PC-3 (cell line): ENCODE results near the gene LIN9. TPM values are rescaled to one million over a fixed set of nuclear protein-coding genes. Genes with fewer than 3 reads are reported as not detected.

Experiments used
- ATAC-seq: fragments of 200-7000 bp; cut with Tn5 transposase; 2 replicates; pipeline ENCODE4 v1.9.1; 2020; ENCODE audit warnings: mild to moderate bottlenecking, moderate library complexity
- BruUV-seq: library from RNA; stranded (reverse); fragments of 400-500 nt; replicated peaks from 2 replicates; lab custom pipeline; 2021; lab: Mats Ljungman, UMichigan
- CTCF ChIA-PET: fragments of 300-600 bp; sonication (Branson Sonifier 250); formaldehyde crosslinking; loops from one replicate; lab custom pipeline; 2022; ENCODE audit warnings: antibody characterized with exemption; lab: Charles Lee
- POLR2A ChIA-PET: fragments of 300-600 bp; sonication (Branson Sonifier 250); formaldehyde crosslinking; loops from one replicate; lab custom pipeline; 2022; ENCODE audit warnings: antibody characterized with exemption; ENCODE audit not compliant: unreplicated experiment; lab: Charles Lee
- DNase-seq: peaks from one replicate; pipeline ENCODE4 v3.0.0-alpha.2; 2015
- H2AFZ ChIP-seq: fragments of 300-600 bp; sonication (generic); 2 replicates; pipeline ENCODE4 v1.6.0; 2016; ENCODE audit warnings: antibody characterized with exemption, low read length
- H3F3A ChIP-seq: fragments of 300-600 bp; sonication (generic); one replicate; pipeline ENCODE4 v1.6.0; 2017; ENCODE audit warnings: antibody characterized with exemption, low read length, control low read depth, mild to moderate bottlenecking; ENCODE audit not compliant: unreplicated experiment
- H3K27ac ChIP-seq: fragments of 300-600 bp; sonication (generic); 2 replicates; pipeline ENCODE4 v1.5.1; 2016; ENCODE audit warnings: mild to moderate bottlenecking, low read length
- H3K27me3 ChIP-seq: fragments of 300-600 bp; sonication (generic); 2 replicates; pipeline ENCODE4 v1.6.1; 2016; ENCODE audit warnings: low read length, mixed read lengths
- H3K36me3 ChIP-seq: fragments of 300-600 bp; sonication (generic); 2 replicates; pipeline ENCODE4 v1.6.1; 2016; ENCODE audit warnings: low read depth, mixed run types, low read length, mixed read lengths
- H3K4me1 ChIP-seq: fragments of 300-600 bp; sonication (generic); 2 replicates; pipeline ENCODE4 v1.5.1; 2016; ENCODE audit warnings: low read length; ENCODE audit not compliant: insufficient read depth
- H3K4me2 ChIP-seq: fragments of 300-600 bp; sonication (generic); 2 replicates; pipeline ENCODE4 v1.6.0; 2016; ENCODE audit warnings: low read length
- H3K4me3 ChIP-seq: fragments of 300-600 bp; sonication (generic); 2 replicates; pipeline ENCODE4 v1.5.1; 2016; ENCODE audit warnings: mild to moderate bottlenecking, low read length, mixed read lengths
- H3K79me2 ChIP-seq: fragments of 300-600 bp; sonication (generic); 2 replicates; pipeline ENCODE4 v1.6.1; 2017; ENCODE audit warnings: low read length, mixed read lengths
- H3K9ac ChIP-seq: fragments of 300-600 bp; sonication (generic); 2 replicates; pipeline ENCODE4 v1.6.0; 2016; ENCODE audit warnings: mild to moderate bottlenecking, low read length
- H3K9me2 ChIP-seq: fragments of 300-600 bp; sonication (generic); replicated peaks from 2 replicates; pipeline ENCODE4 v1.6.1; 2016; ENCODE audit warnings: mixed run types, low read length, mixed read lengths
- H3K9me3 ChIP-seq: fragments of 300-600 bp; sonication (generic); 2 replicates; pipeline ENCODE4 v1.6.1; 2016; ENCODE audit warnings: low read length, mixed read lengths
- H4K20me1 ChIP-seq: fragments of 300-600 bp; sonication (generic); 2 replicates; pipeline ENCODE4 v1.6.1; 2016; ENCODE audit warnings: low read length, mixed read lengths
- EZH2 ChIP-seq: fragments of 300-600 bp; sonication (generic); IDR thresholded peaks from one replicate; pipeline ENCODE4 v1.6.1; 2017; ENCODE audit warnings: antibody characterized with exemption, mild to moderate bottlenecking, low read length; ENCODE audit not compliant: unreplicated experiment
- EZH2phosphoT487 ChIP-seq: fragments of 300-600 bp; sonication (generic); IDR thresholded peaks from 2 replicates; pipeline ENCODE4 v1.6.1; 2018; ENCODE audit warnings: mild to moderate bottlenecking, antibody characterized with exemption, low read length, borderline replicate concordance
- intact Hi-C: fragments of 100-400 bp; cut with micrococcal nuclease; formaldehyde crosslinking; loops from 2 replicates; pipeline ENCODE4 v1.9.0; 2023
- total RNA-seq: library from RNA; depleted of rRNA; stranded (reverse); fragments of >200 nt; gene quantifications from 2 replicates; pipeline ENCODE4 v1.2.3, GENCODE V29; 2014
- TF ChIP-seq, protein P1 (sequence below): fragments of 300-600 bp; sonication (generic); conservative IDR thresholded peaks from 2 replicates; pipeline ENCODE4 v1.5.1; 2017; ENCODE audit warnings: antibody characterized with exemption, low read depth, mild to moderate bottlenecking, low read length

Gene LIN9
- total RNA-seq, 1 experiment from 2014 or later = 25.3 TPM

- Histone ChIP-seq H3K4me1 (peaks cover 27% of the 10 kb centered on the region), H3K4me3 (peak within 1 kb of the TSS; percentile 80), H4K20me1 (peaks cover 29% of the 10 kb centered on the region), H3K27ac (peak within 1 kb of the TSS; percentile 42), H3K9me2 (no peaks in the 10 kb centered on the region), H3K9me3 (no peaks in the 10 kb centered on the region), H2AFZ (peak within 1 kb of the TSS; percentile 94), H3K79me2 (peaks cover 59% of the 10 kb centered on the region), H3K9ac (peak within 1 kb of the TSS; percentile 84), H3K4me2 (peak within 1 kb of the TSS; percentile 90), H3K27me3 (no peaks in the 10 kb centered on the region), H3F3A (no peaks in the 10 kb centered on the region), H3K36me3 (peaks cover under 1% of the 10 kb centered on the region; the same call in 1 of the 2 replicates)
- DNase-seq (peak; percentile 95), ATAC-seq (peak; percentile 94)
- intact Hi-C loops = loop anchor here (2.0 to 5.0 kb wide), 3 partner anchors 62 to 1981 kb away; partner anchors contain the start of genes IBA57 and LIN9
- ChIA-PET CTCF (interaction anchor here (0.5 kb wide), 1 partner anchor 63 kb away, joined by 4 read pairs; no protein-coding TSS in a partner anchor), POLR2A (interaction anchor here (0.6 kb wide), 1 partner anchor 29 kb away, joined by 3 read pairs; no protein-coding TSS in a partner anchor)
- TF ChIP-seq, protein P1, sequence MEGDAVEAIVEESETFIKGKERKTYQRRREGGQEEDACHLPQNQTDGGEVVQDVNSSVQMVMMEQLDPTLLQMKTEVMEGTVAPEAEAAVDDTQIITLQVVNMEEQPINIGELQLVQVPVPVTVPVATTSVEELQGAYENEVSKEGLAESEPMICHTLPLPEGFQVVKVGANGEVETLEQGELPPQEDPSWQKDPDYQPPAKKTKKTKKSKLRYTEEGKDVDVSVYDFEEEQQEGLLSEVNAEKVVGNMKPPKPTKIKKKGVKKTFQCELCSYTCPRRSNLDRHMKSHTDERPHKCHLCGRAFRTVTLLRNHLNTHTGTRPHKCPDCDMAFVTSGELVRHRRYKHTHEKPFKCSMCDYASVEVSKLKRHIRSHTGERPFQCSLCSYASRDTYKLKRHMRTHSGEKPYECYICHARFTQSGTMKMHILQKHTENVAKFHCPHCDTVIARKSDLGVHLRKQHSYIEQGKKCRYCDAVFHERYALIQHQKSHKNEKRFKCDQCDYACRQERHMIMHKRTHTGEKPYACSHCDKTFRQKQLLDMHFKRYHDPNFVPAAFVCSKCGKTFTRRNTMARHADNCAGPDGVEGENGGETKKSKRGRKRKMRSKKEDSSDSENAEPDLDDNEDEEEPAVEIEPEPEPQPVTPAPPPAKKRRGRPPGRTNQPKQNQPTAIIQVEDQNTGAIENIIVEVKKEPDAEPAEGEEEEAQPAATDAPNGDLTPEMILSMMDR = 0 out of 2 replicates have a peak, but pooled peaks have one; percentile 12
- no peak for TF ChIP-seq EZH2phosphoT487
- no TSS peak for BruUV-seq
Observed at GRCh38 chr1:226186124-226187018, 122.6 kb downstream of the LIN9 start, which contains the start of gene ACBD3. TSS of gene ACBD3 (minus strand) at chr1:226186741. CDS start at chr1:226186675, 66 bp downstream.

- peaks cover 35% of the 10 kb centered on the region for H4K20me1 ChIP-seq
- no peak overlapping the region for H2AFZ ChIP-seq
Observed at GRCh38 chr1:226185141-226186036, 123.6 kb downstream of the LIN9 start.

More at GRCh38 chr1:226185141-226186036, 123.6 kb downstream of the LIN9 start:
- no peaks in the 10 kb centered on the region for H3K9me3 ChIP-seq
- H3K9me2 ChIP-seq = no peaks in the 10 kb centered on the region
- TF ChIP-seq, protein P1 = no peak
- TF ChIP-seq EZH2phosphoT487 = no peak
- no peak for TF ChIP-seq EZH2
- peaks cover 27% of the 10 kb centered on the region for H3K4me1 ChIP-seq
- CTCF ChIA-PET = interaction anchor here (0.5 to 1.2 kb wide), 2 partner anchors 60 to 62 kb away, joined by 4 to 8 read pairs; no protein-coding TSS in a partner anchor
- H3K79me2 ChIP-seq = peaks cover 69% of the 10 kb centered on the region
- no peak for ATAC-seq
- H3K4me3 ChIP-seq = peak overlapping the region; percentile 80
- H3K27ac ChIP-seq = peak overlapping the region; percentile 42
- H3K36me3 ChIP-seq = peaks cover 8% of the 10 kb centered on the region
- POLR2A ChIA-PET = interaction anchor here (0.6 kb wide), 2 partner anchors 30 to 341 kb away, joined by 3 read pairs; no protein-coding TSS in a partner anchor
- peak; percentile 42 for DNase-seq
- TSS peak; percentile 55 for BruUV-seq
- no peaks in the 10 kb centered on the region for H3K27me3 ChIP-seq
- intact Hi-C loops = loop anchor here (2.0 to 5.0 kb wide), 3 partner anchors 61 to 1982 kb away; partner anchors contain the start of genes IBA57 and LIN9
- H3K4me2 ChIP-seq = peak overlapping the region; percentile 90
- no peaks in the 10 kb centered on the region for H3F3A ChIP-seq
- H3K9ac ChIP-seq = peak overlapping the region; percentile 84
